Natural killer cell (primary cell): ENCODE data around the gene POMT2. TPM values are rescaled to one million over a fixed set of nuclear protein-coding genes. Genes with fewer than 3 reads are reported as not detected.

Experiments
- ATAC-seq, 3 donors: fragments of 150-1000 bp in 2 of 3; fragments of 200-7000 bp in 1 of 3; cut with Tn5 transposase; 1 replicate in 1 of 3; 2 replicates in 2 of 3; pipeline ENCODE4 v1.10.0; 2021; ENCODE audit warnings: mild to moderate bottlenecking in 2 of 3, moderate library complexity in 2 of 3
- DNase-seq, 2 donors: peaks; one replicate each; pipeline versions ENCODE4 v3.0.0 to v3.0.0-alpha.2; 2013 to 2021; ENCODE audit warnings: mixed read lengths in 1 of 2
- H3K27ac ChIP-seq: one replicate; pipeline ENCODE4 v1.5.1; 2013; ENCODE audit warnings: mild to moderate bottlenecking, low read length
- H3K27me3 ChIP-seq: one replicate; pipeline ENCODE4 v1.6.1; 2013; ENCODE audit warnings: low read length; ENCODE audit not compliant: control insufficient read depth, insufficient read depth
- H3K36me3 ChIP-seq: one replicate; pipeline ENCODE4 v1.6.1; 2013; ENCODE audit warnings: low read length; ENCODE audit not compliant: control insufficient read depth, insufficient read depth
- H3K4me1 ChIP-seq: one replicate; pipeline ENCODE4 v1.6.1; 2013; ENCODE audit warnings: low read length; ENCODE audit not compliant: control insufficient read depth, insufficient read depth
- H3K4me3 ChIP-seq: one replicate; pipeline ENCODE4 v1.5.1; 2013; ENCODE audit warnings: low read length
- H3K9me3 ChIP-seq: one replicate; pipeline ENCODE4 v1.6.1; 2013; ENCODE audit warnings: low read length; ENCODE audit not compliant: control insufficient read depth, insufficient read depth
- H3K27ac Mint-ChIP-seq, 2 donors: one replicate each; pipeline ENCODE4 v1.8.0; 2022; ENCODE audit warnings: mild to moderate bottlenecking in 2 of 2, mixed read lengths in 2 of 2, moderate library complexity in 1 of 2
- H3K27me3 Mint-ChIP-seq, 2 donors: one replicate each; pipeline ENCODE4 v1.8.0; 2022; ENCODE audit warnings: low read depth in 2 of 2, mixed read lengths in 2 of 2
- H3K36me3 Mint-ChIP-seq: one replicate; pipeline ENCODE4 v1.8.0; 2022; ENCODE audit warnings: mixed read lengths
- H3K4me1 Mint-ChIP-seq, 2 donors: one replicate each; pipeline ENCODE4 v1.8.0; 2022; ENCODE audit warnings: mixed read lengths in 2 of 2
- H3K4me3 Mint-ChIP-seq: one replicate; pipeline ENCODE4 v1.8.0; 2022; ENCODE audit warnings: mild to moderate bottlenecking, moderate library complexity, mixed read lengths
- H3K9me3 Mint-ChIP-seq, 2 donors: one replicate each; pipeline ENCODE4 v1.8.0; 2022; ENCODE audit warnings: mixed read lengths in 2 of 2
- CTCF ChIP-seq: fragments of 200-600 bp; IDR thresholded peaks from one replicate; pipeline ENCODE4 v1.8.0; 2022; ENCODE audit warnings: antibody characterized with exemption
- WGBS: methylation state at CpG from one replicate; pipeline ENCODE4 v1.1.7; 2013; ENCODE audit warnings: missing lambda C conversion rate; ENCODE audit not compliant: insufficient coverage; 5-methylcytosine and 5-hydroxymethylcytosine counted together
- intact Hi-C: fragments of 100-400 bp; cut with micrococcal nuclease; formaldehyde crosslinking; loops from one replicate; pipeline ENCODE4 v1.14.2; 2022
- total RNA-seq, 4 donors: library from RNA; stranded (reverse); fragments of 120-200 nt in 1 of 4; gene quantifications; one replicate each; pipeline versions ENCODE4 v1.2.3 to v1.2.4, GENCODE V29; 2013 to 2022

The POMT2 gene
- total RNA-seq, 3 donors from 2014 or later (not counting 1 experiment from before 2014, with no cell fraction given): 6.7 to 10.9 (median 8.6) TPM

- Histone ChIP-seq H3K4me3 (no peak overlapping the region), H3K27me3 (peaks cover 7% of the 10 kb centered on the region), H3K4me1 (no peaks in the 10 kb centered on the region), H3K36me3 (no peaks in the 10 kb centered on the region), H3K9me3 (no peaks in the 10 kb centered on the region), H3K27ac (no peak overlapping the region)
- DNase-seq (no peak), ATAC-seq (no peak)
- H3K9me3 Mint-ChIP-seq: no peaks in the 10 kb centered on the region
- TF ChIP-seq CTCF: no peak
- intact Hi-C loops: no loop called here
- no peaks in the 10 kb centered on the region for H3K4me1 Mint-ChIP-seq
- H3K27me3 Mint-ChIP-seq: peaks cover 22 to 35% of the 10 kb centered on the region in 2 donors
- H3K4me3 Mint-ChIP-seq: no peak overlapping the region
- WGBS: 83% methylated on average over 4 of the region's 4 CpGs
- no peak overlapping the region for H3K27ac Mint-ChIP-seq
- H3K36me3 Mint-ChIP-seq: no peaks in the 10 kb centered on the region
These were observed 46.9 kb downstream of the POMT2 start for GRCh38 chr14:77273796-77274195.

- no peak overlapping the region for H3K4me3 Mint-ChIP-seq
- H3K36me3 Mint-ChIP-seq: no peaks in the 10 kb centered on the region
- DNase-seq (no peak), ATAC-seq (no peak)
- intact Hi-C loops: no loop called here
- no peaks in the 10 kb centered on the region for H3K9me3 Mint-ChIP-seq
- WGBS: 67% methylated on average over 3 of the region's 4 CpGs
- no peak overlapping the region for H3K27ac Mint-ChIP-seq
- no peaks in the 10 kb centered on the region for H3K4me1 Mint-ChIP-seq
- Histone ChIP-seq H3K36me3 (no peaks in the 10 kb centered on the region), H3K4me3 (no peak overlapping the region), H3K27me3 (peaks cover 7% of the 10 kb centered on the region), H3K27ac (no peak overlapping the region), H3K9me3 (no peaks in the 10 kb centered on the region), H3K4me1 (no peaks in the 10 kb centered on the region)
- H3K27me3 Mint-ChIP-seq: peaks cover 28 to 48% of the 10 kb centered on the region in 2 donors
- TF ChIP-seq CTCF: no peak
These were observed 48.4 kb downstream of the POMT2 start for GRCh38 chr14:77272261-77272660.

GRCh38 chr14:77271113-77271710, 49.5 kb downstream of the POMT2 start, which contains the start of gene NGB:
Gene NGB (minus strand): TSS chr14:77271206. CDS start chr14:77270937, 269 bp downstream.
- ATAC-seq: no peak
- Mint-ChIP-seq H3K27ac (no peak within 1 kb of the TSS), H3K4me1 (no peaks in the 10 kb centered on the region), H3K27me3 (peaks cover 28 to 48% of the 10 kb centered on the region in 2 donors), H3K36me3 (no peaks in the 10 kb centered on the region), H3K9me3 (no peaks in the 10 kb centered on the region), H3K4me3 (no peak within 1 kb of the TSS)
- Histone ChIP-seq H3K4me3 (no peak within 1 kb of the TSS), H3K27ac (no peak within 1 kb of the TSS), H3K4me1 (no peaks in the 10 kb centered on the region), H3K27me3 (peaks cover 7% of the 10 kb centered on the region), H3K9me3 (no peaks in the 10 kb centered on the region), H3K36me3 (no peaks in the 10 kb centered on the region)
- WGBS: 19% methylated on average over 38 of the region's 38 CpGs
- no peak for DNase-seq
- no peak for TF ChIP-seq CTCF
- intact Hi-C loops: no loop called here
